ENCODE data around the gene HSBP1L1. TPM values are rescaled to one million over a fixed set of nuclear protein-coding genes. Genes with fewer than 3 reads are reported as not detected.

HSBP1L1 gene
- total and polyA plus RNA-seq, 2 of the 13 experiments (the other 11 are each of a cell fraction or from before 2014, with no cell fraction given), result 22.6 to 45.1 TPM

DNA sequence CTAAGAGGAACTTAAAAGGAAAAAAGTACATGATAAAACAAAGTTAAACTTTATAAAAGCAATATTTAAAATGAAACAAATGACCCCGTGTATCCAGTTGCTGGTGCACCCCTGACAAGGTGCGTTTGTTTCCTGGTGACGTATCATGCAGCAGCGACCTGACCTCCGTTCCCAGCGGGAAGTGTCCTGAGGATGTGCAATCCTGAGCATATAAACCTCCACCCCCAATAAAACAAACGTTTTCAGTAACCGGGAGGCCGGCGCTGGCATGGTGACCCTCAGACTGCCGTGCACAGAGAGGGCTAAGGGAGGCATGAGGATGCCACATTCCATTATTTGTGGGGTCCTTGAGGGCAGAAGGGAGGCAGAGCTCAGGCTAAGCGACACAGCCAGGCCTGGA lies 27.8 kb upstream of the HSBP1L1 start (continued):
- TF ChIP-seq ZNF33B (CRISPR knock-in tag; IDR thresholded peaks at IDR 0.05), result no peak
- TF ChIP-seq AGO1 (IDR thresholded peaks at IDR 0.05; ENCODE audit: low read depth, low read length, poor library complexity, severe bottlenecking), result no peak
- no peak for TF ChIP-seq FOXM1 (CRISPR knock-in tag; IDR thresholded peaks at IDR 0.05)
- TF ChIP-seq SOX13 (IDR thresholded peaks at IDR 0.05), result no peak
- TF ChIP-seq SOX13 (CRISPR knock-in tag; conservative IDR thresholded peaks at IDR 0.05 in 1 of 2, IDR thresholded peaks at IDR 0.05 in 1 of 2), result no peak
- TF ChIP-seq ZNF615 (CRISPR knock-in tag; IDR thresholded peaks at IDR 0.05; ENCODE audit: borderline replicate concordance), result no peak
- TF ChIP-seq, protein P1, sequence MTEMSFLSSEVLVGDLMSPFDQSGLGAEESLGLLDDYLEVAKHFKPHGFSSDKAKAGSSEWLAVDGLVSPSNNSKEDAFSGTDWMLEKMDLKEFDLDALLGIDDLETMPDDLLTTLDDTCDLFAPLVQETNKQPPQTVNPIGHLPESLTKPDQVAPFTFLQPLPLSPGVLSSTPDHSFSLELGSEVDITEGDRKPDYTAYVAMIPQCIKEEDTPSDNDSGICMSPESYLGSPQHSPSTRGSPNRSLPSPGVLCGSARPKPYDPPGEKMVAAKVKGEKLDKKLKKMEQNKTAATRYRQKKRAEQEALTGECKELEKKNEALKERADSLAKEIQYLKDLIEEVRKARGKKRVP (CRISPR knock-in tag; IDR thresholded peaks at IDR 0.05), result 0 out of 4 replicates have a peak, but pooled peaks of 1 of the 2 experiments have one; percentile 20
- TF ChIP-seq, protein P2, sequence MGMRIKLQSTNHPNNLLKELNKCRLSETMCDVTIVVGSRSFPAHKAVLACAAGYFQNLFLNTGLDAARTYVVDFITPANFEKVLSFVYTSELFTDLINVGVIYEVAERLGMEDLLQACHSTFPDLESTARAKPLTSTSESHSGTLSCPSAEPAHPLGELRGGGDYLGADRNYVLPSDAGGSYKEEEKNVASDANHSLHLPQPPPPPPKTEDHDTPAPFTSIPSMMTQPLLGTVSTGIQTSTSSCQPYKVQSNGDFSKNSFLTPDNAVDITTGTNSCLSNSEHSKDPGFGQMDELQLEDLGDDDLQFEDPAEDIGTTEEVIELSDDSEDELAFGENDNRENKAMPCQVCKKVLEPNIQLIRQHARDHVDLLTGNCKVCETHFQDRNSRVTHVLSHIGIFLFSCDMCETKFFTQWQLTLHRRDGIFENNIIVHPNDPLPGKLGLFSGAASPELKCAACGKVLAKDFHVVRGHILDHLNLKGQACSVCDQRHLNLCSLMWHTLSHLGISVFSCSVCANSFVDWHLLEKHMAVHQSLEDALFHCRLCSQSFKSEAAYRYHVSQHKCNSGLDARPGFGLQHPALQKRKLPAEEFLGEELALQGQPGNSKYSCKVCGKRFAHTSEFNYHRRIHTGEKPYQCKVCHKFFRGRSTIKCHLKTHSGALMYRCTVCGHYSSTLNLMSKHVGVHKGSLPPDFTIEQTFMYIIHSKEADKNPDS (CRISPR knock-in tag; IDR thresholded peaks at IDR 0.05), result no peak
- TF ChIP-seq, protein P3, sequence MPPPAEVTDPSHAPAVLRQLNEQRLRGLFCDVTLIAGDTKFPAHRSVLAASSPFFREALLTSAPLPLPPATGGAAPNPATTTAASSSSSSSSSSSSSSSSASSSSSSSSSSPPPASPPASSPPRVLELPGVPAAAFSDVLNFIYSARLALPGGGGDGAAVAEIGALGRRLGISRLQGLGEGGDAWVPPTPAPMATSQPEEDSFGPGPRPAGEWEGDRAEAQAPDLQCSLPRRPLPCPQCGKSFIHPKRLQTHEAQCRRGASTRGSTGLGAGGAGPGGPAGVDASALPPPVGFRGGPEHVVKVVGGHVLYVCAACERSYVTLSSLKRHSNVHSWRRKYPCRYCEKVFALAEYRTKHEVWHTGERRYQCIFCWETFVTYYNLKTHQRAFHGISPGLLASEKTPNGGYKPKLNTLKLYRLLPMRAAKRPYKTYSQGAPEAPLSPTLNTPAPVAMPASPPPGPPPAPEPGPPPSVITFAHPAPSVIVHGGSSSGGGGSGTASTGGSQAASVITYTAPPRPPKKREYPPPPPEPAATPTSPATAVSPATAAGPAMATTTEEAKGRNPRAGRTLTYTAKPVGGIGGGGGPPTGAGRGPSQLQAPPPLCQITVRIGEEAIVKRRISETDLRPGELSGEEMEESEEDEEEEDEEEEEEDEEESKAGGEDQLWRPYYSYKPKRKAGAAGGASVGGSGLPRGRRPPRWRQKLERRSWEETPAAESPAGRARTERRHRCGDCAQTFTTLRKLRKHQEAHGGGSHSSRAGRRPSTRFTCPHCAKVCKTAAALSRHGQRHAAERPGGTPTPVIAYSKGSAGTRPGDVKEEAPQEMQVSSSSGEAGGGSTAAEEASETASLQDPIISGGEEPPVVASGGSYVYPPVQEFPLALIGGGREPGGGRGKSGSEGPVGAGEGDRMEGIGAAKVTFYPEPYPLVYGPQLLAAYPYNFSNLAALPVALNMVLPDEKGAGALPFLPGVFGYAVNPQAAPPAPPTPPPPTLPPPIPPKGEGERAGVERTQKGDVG (CRISPR knock-in tag; IDR thresholded peaks at IDR 0.05; ENCODE audit: borderline replicate concordance), result no peak
- no peak for TF ChIP-seq TBX3 (IDR thresholded peaks at IDR 0.05; ENCODE audit: borderline replicate concordance)
- TF ChIP-seq ZNF616 (CRISPR knock-in tag; IDR thresholded peaks at IDR 0.05; ENCODE audit: low read depth), result no peak
- TF ChIP-seq KAT7 (CRISPR knock-in tag; IDR thresholded peaks at IDR 0.05; ENCODE audit: borderline replicate concordance), result no peak
- TF ChIP-seq ZBTB7B (CRISPR knock-in tag; IDR thresholded peaks at IDR 0.05), result no peak
- TF ChIP-seq, protein P4, sequence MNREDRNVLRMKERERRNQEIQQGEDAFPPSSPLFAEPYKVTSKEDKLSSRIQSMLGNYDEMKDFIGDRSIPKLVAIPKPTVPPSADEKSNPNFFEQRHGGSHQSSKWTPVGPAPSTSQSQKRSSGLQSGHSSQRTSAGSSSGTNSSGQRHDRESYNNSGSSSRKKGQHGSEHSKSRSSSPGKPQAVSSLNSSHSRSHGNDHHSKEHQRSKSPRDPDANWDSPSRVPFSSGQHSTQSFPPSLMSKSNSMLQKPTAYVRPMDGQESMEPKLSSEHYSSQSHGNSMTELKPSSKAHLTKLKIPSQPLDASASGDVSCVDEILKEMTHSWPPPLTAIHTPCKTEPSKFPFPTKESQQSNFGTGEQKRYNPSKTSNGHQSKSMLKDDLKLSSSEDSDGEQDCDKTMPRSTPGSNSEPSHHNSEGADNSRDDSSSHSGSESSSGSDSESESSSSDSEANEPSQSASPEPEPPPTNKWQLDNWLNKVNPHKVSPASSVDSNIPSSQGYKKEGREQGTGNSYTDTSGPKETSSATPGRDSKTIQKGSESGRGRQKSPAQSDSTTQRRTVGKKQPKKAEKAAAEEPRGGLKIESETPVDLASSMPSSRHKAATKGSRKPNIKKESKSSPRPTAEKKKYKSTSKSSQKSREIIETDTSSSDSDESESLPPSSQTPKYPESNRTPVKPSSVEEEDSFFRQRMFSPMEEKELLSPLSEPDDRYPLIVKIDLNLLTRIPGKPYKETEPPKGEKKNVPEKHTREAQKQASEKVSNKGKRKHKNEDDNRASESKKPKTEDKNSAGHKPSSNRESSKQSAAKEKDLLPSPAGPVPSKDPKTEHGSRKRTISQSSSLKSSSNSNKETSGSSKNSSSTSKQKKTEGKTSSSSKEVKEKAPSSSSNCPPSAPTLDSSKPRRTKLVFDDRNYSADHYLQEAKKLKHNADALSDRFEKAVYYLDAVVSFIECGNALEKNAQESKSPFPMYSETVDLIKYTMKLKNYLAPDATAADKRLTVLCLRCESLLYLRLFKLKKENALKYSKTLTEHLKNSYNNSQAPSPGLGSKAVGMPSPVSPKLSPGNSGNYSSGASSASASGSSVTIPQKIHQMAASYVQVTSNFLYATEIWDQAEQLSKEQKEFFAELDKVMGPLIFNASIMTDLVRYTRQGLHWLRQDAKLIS (CRISPR knock-in tag; IDR thresholded peaks at IDR 0.05), result no peak
- no peak for TF ChIP-seq NFRKB (IDR thresholded peaks at IDR 0.05)
- no peak for TF ChIP-seq ZNF747 (CRISPR knock-in tag; IDR thresholded peaks at IDR 0.05; ENCODE audit: borderline replicate concordance)
- TF ChIP-seq CHD4 (IDR thresholded peaks at IDR 0.05; ENCODE audit: borderline replicate concordance, low read length), result no peak
- TF ChIP-seq POLR2G (IDR thresholded peaks at IDR 0.05; ENCODE audit: low read depth, low read length), result no peak
- TF ChIP-seq HIVEP1 (CRISPR knock-in tag; IDR thresholded peaks at IDR 0.05), result no peak
- no peak for TF ChIP-seq TGIF2 (CRISPR knock-in tag; IDR thresholded peaks at IDR 0.05)
- no peak for TF ChIP-seq CBFB (CRISPR knock-in tag; IDR thresholded peaks at IDR 0.05)
- TF ChIP-seq GABPB1 (CRISPR knock-in tag; IDR thresholded peaks at IDR 0.05), result no peak

Data from HepG2 (cell line).